ENCODE results near the gene ITPKB.

GRCh38 chr1:226670073-226670472 is 69.0 kb downstream of the ITPKB start:
- TF ChIP-seq, protein P1, sequence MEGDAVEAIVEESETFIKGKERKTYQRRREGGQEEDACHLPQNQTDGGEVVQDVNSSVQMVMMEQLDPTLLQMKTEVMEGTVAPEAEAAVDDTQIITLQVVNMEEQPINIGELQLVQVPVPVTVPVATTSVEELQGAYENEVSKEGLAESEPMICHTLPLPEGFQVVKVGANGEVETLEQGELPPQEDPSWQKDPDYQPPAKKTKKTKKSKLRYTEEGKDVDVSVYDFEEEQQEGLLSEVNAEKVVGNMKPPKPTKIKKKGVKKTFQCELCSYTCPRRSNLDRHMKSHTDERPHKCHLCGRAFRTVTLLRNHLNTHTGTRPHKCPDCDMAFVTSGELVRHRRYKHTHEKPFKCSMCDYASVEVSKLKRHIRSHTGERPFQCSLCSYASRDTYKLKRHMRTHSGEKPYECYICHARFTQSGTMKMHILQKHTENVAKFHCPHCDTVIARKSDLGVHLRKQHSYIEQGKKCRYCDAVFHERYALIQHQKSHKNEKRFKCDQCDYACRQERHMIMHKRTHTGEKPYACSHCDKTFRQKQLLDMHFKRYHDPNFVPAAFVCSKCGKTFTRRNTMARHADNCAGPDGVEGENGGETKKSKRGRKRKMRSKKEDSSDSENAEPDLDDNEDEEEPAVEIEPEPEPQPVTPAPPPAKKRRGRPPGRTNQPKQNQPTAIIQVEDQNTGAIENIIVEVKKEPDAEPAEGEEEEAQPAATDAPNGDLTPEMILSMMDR (IDR thresholded peaks at IDR 0.05), result no peak
- no peak for TF ChIP-seq POLR2A (IDR thresholded peaks at IDR 0.05)

Measured in heart left ventricle (tissue), 13 donors.